Endometrial microvascular endothelial cells (primary cell): Measurements from ENCODE around the gene EZH1. TPM values are rescaled to one million over a fixed set of nuclear protein-coding genes. Genes with fewer than 3 reads are reported as not detected.

Experiments used
- in situ Hi-C: cut with HindIII; loops from 2 replicates; pipeline ENCODE4 v1.10.0; 2017; ENCODE audit warnings: low sequenced_read_pairs, low pct_unique_long_range_greater_than_20kb; ENCODE audit errors: inconsistent ontology term
- total RNA-seq: library from RNA; depleted of rRNA; stranded (reverse); fragments of >200 nt; gene quantifications from one replicate; pipeline ENCODE4 v1.2.3, GENCODE V29; 2015; ENCODE audit errors: inconsistent ontology term

EZH1 gene
- total RNA-seq, result 13.5 TPM

- in situ Hi-C loops, result no loop called here
Observed at GRCh38 chr17:42744806-42745617, at the start of gene EZH1. Gene EZH1, minus strand, starts transcription at chr17:42745040. Its CDS starts 16,099 bp downstream, at chr17:42728941.

- in situ Hi-C loops, result no loop called here
Observed at GRCh38 chr17:42792545-42792944, 47.7 kb upstream of the EZH1 start.

- in situ Hi-C loops, result no loop called here
Observed at GRCh38 chr17:42791948-42792347, 47.1 kb upstream of the EZH1 start.

- in situ Hi-C loops, result no loop called here
Observed at GRCh38 chr17:42787266-42787665, 42.4 kb upstream of the EZH1 start.

- in situ Hi-C loops, result no loop called here
Observed at GRCh38 chr17:42784811-42785592, 40.2 kb upstream of the EZH1 start.

- in situ Hi-C loops, result no loop called here
Observed at GRCh38 chr17:42784409-42784808, 39.6 kb upstream of the EZH1 start.

GRCh38 chr17:42783791-42784138 lies 38.9 kb upstream of the EZH1 start:
- in situ Hi-C loops, result no loop called here

GRCh38 chr17:42783062-42783790 lies 38.4 kb upstream of the EZH1 start:
- in situ Hi-C loops, result no loop called here

- in situ Hi-C loops, result no loop called here
Observed at GRCh38 chr17:42782166-42783061, 37.6 kb upstream of the EZH1 start.

- in situ Hi-C loops, result no loop called here
Observed at GRCh38 chr17:42781639-42782165, 36.9 kb upstream of the EZH1 start.

GRCh38 chr17:42780851-42781638 lies 36.2 kb upstream of the EZH1 start:
- in situ Hi-C loops, result no loop called here

- in situ Hi-C loops, result no loop called here
Observed at GRCh38 chr17:42779936-42780850, 35.4 kb upstream of the EZH1 start, which contains the start of gene WNK4. Gene WNK4, plus strand, starts transcription at chr17:42780610. Its CDS starts 89 bp downstream, at chr17:42780699.

- in situ Hi-C loops, result no loop called here
Observed at GRCh38 chr17:42779304-42779935, 34.6 kb upstream of the EZH1 start.

GRCh38 chr17:42778570-42778969 lies 33.7 kb upstream of the EZH1 start:
- in situ Hi-C loops, result no loop called here

GRCh38 chr17:42775534-42776098 lies 30.8 kb upstream of the EZH1 start:
- in situ Hi-C loops, result no loop called here
